T-helper 2 cell treated with Interferon-gamma antibody and Interleukin-4, amounts not matched to agents 5 μg/mL and 100 μg/mL, for 36 hours (primary cell): ENCODE measurements around the gene TTLL11.
"Not testable (repeated sequence)": the region's sequence is repeated elsewhere in the genome, so short reads cannot be mapped to it uniquely, and the experiment has no call there.

Source experiments
- DNase-seq: peaks from one replicate; pipeline ENCODE4 v3.0.0; 2021; ENCODE audit warnings: low spot score
- H3K27ac Mint-ChIP-seq: one replicate; pipeline ENCODE4 v1.8.0; 2021; ENCODE audit warnings: mild to moderate bottlenecking, mixed read lengths
- H3K27me3 Mint-ChIP-seq: one replicate; pipeline ENCODE4 v1.8.0; 2021; ENCODE audit warnings: low read depth, mixed read lengths
- H3K36me3 Mint-ChIP-seq: one replicate; pipeline ENCODE4 v1.8.0; 2021; ENCODE audit warnings: low read depth, mixed read lengths
- H3K4me1 Mint-ChIP-seq: one replicate; pipeline ENCODE4 v1.8.0; 2021; ENCODE audit warnings: low read depth, mixed read lengths
- H3K4me3 Mint-ChIP-seq: one replicate; pipeline ENCODE4 v1.8.0; 2022; ENCODE audit warnings: mild to moderate bottlenecking, moderate library complexity, mixed read lengths
- H3K9me3 Mint-ChIP-seq: one replicate; pipeline ENCODE4 v1.8.0; 2021; ENCODE audit warnings: mixed read lengths

TTLL11 gene

GRCh38 chr9:121910491-121911040 lies 182.5 kb downstream of the TTLL11 start:
- Mint-ChIP-seq H3K36me3 (no peaks in the 10 kb centered on the region), H3K9me3 (no peaks in the 10 kb centered on the region), H3K27me3 (peaks cover 2% of the 10 kb centered on the region), H3K4me1 (no peaks in the 10 kb centered on the region), H3K4me3 (no peak overlapping the region), H3K27ac (no peak overlapping the region)
- DNase-seq, result no peak

- Mint-ChIP-seq H3K27ac (no peak overlapping the region), H3K9me3 (no peaks in the 10 kb centered on the region), H3K4me3 (no peak overlapping the region), H3K36me3 (no peaks in the 10 kb centered on the region), H3K27me3 (peaks cover 2% of the 10 kb centered on the region), H3K4me1 (no peaks in the 10 kb centered on the region)
- DNase-seq, result no peak
Observed at GRCh38 chr9:121909111-121909510, 184.0 kb downstream of the TTLL11 start.

GRCh38 chr9:121906074-121906870 lies 186.8 kb downstream of the TTLL11 start:
- no peak overlapping the region for H3K27ac Mint-ChIP-seq
- H3K27me3 Mint-ChIP-seq, result peaks cover 2% of the 10 kb centered on the region
- H3K4me3 Mint-ChIP-seq, result no peak overlapping the region
- H3K36me3 Mint-ChIP-seq, result no peaks in the 10 kb centered on the region
- no peaks in the 10 kb centered on the region for H3K9me3 Mint-ChIP-seq
- no peak for DNase-seq
- no peaks in the 10 kb centered on the region for H3K4me1 Mint-ChIP-seq

GRCh38 chr9:121902461-121903135 lies 190.5 kb downstream of the TTLL11 start:
- Mint-ChIP-seq H3K4me1 (no peaks in the 10 kb centered on the region), H3K27ac (no peak overlapping the region), H3K27me3 (peaks cover 2% of the 10 kb centered on the region), H3K36me3 (no peaks in the 10 kb centered on the region), H3K4me3 (no peak overlapping the region), H3K9me3 (no peaks in the 10 kb centered on the region)
- DNase-seq, result no peak

GRCh38 chr9:121901616-121902015 lies 191.5 kb downstream of the TTLL11 start:
- H3K36me3 Mint-ChIP-seq, result no peaks in the 10 kb centered on the region
- no peaks in the 10 kb centered on the region for H3K9me3 Mint-ChIP-seq
- no peaks in the 10 kb centered on the region for H3K4me1 Mint-ChIP-seq
- H3K4me3 Mint-ChIP-seq, result no peak overlapping the region
- DNase-seq, result no peak
- peaks cover 2% of the 10 kb centered on the region for H3K27me3 Mint-ChIP-seq
- H3K27ac Mint-ChIP-seq, result no peak overlapping the region

- Mint-ChIP-seq H3K9me3 (no peaks in the 10 kb centered on the region), H3K4me3 (no peak overlapping the region), H3K27me3 (no peaks in the 10 kb centered on the region), H3K27ac (no peak overlapping the region), H3K4me1 (no peaks in the 10 kb centered on the region), H3K36me3 (no peaks in the 10 kb centered on the region)
- no peak for DNase-seq
Observed at GRCh38 chr9:121900163-121900562, 192.9 kb downstream of the TTLL11 start.

GRCh38 chr9:121898856-121899255 lies 194.3 kb downstream of the TTLL11 start:
- Mint-ChIP-seq H3K4me3 (no peak overlapping the region), H3K4me1 (no peaks in the 10 kb centered on the region), H3K27ac (no peak overlapping the region), H3K9me3 (no peaks in the 10 kb centered on the region), H3K27me3 (no peaks in the 10 kb centered on the region), H3K36me3 (no peaks in the 10 kb centered on the region)
- no peak for DNase-seq

GRCh38 chr9:121897140-121897539 lies 196.0 kb downstream of the TTLL11 start:
- Mint-ChIP-seq H3K4me1 (no peaks in the 10 kb centered on the region), H3K27me3 (no peaks in the 10 kb centered on the region), H3K9me3 (no peaks in the 10 kb centered on the region), H3K4me3 (no peak overlapping the region), H3K27ac (no peak overlapping the region), H3K36me3 (no peaks in the 10 kb centered on the region)
- DNase-seq, result no peak

GRCh38 chr9:121896545-121896943 lies 196.6 kb downstream of the TTLL11 start:
- no peak overlapping the region for H3K4me3 Mint-ChIP-seq
- H3K36me3 Mint-ChIP-seq, result no peaks in the 10 kb centered on the region
- H3K27me3 Mint-ChIP-seq, result no peaks in the 10 kb centered on the region
- H3K9me3 Mint-ChIP-seq, result no peaks in the 10 kb centered on the region
- DNase-seq, result no peak
- no peaks in the 10 kb centered on the region for H3K4me1 Mint-ChIP-seq
- no peak overlapping the region for H3K27ac Mint-ChIP-seq

GRCh38 chr9:121895818-121896544 lies 197.1 kb downstream of the TTLL11 start:
- H3K27me3 Mint-ChIP-seq, result no peaks in the 10 kb centered on the region
- H3K4me1 Mint-ChIP-seq, result no peaks in the 10 kb centered on the region
- no peaks in the 10 kb centered on the region for H3K36me3 Mint-ChIP-seq
- H3K4me3 Mint-ChIP-seq, result no peak overlapping the region
- no peaks in the 10 kb centered on the region for H3K9me3 Mint-ChIP-seq
- no peak for DNase-seq
- H3K27ac Mint-ChIP-seq, result no peak overlapping the region

GRCh38 chr9:121895358-121895757 lies 197.8 kb downstream of the TTLL11 start:
- Mint-ChIP-seq H3K4me1 (no peaks in the 10 kb centered on the region), H3K27ac (no peak overlapping the region), H3K4me3 (no peak overlapping the region), H3K9me3 (no peaks in the 10 kb centered on the region), H3K27me3 (no peaks in the 10 kb centered on the region), H3K36me3 (no peaks in the 10 kb centered on the region)
- no peak for DNase-seq

GRCh38 chr9:121894380-121894779 lies 198.7 kb downstream of the TTLL11 start:
- H3K9me3 Mint-ChIP-seq, H3K4me3 Mint-ChIP-seq, H3K4me1 Mint-ChIP-seq, DNase-seq, H3K27me3 Mint-ChIP-seq, H3K27ac Mint-ChIP-seq, H3K36me3 Mint-ChIP-seq: not testable (repeated sequence)

GRCh38 chr9:121893786-121894185 lies 199.3 kb downstream of the TTLL11 start:
- H3K9me3 Mint-ChIP-seq, result no peaks in the 10 kb centered on the region
- no peaks in the 10 kb centered on the region for H3K4me1 Mint-ChIP-seq
- no peaks in the 10 kb centered on the region for H3K36me3 Mint-ChIP-seq
- no peak for DNase-seq
- H3K27ac Mint-ChIP-seq, result no peak overlapping the region
- H3K27me3 Mint-ChIP-seq, result no peaks in the 10 kb centered on the region
- H3K4me3 Mint-ChIP-seq, result no peak overlapping the region

GRCh38 chr9:121892706-121893105 lies 200.4 kb downstream of the TTLL11 start:
- Mint-ChIP-seq H3K27ac (no peak overlapping the region), H3K36me3 (no peaks in the 10 kb centered on the region), H3K27me3 (no peaks in the 10 kb centered on the region), H3K4me1 (peaks cover 2% of the 10 kb centered on the region), H3K4me3 (no peak overlapping the region), H3K9me3 (no peaks in the 10 kb centered on the region)
- no peak for DNase-seq
